ENCODE results near the gene EXOC3. TPM values are rescaled to one million over a fixed set of nuclear protein-coding genes. Genes with fewer than 3 reads are reported as not detected.

The EXOC3 gene
- total RNA-seq, 1 donor from 2014 or later = 67.3 TPM

- H3K36me3 Mint-ChIP-seq (ENCODE audit: insufficient read depth) = no peaks in the 10 kb centered on the region
- no peak for DNase-seq (ENCODE audit: low spot score, unreplicated experiment)
- no peak overlapping the region for H3K4me3 Mint-ChIP-seq (ENCODE audit: low read depth)
- no peak for TF ChIP-seq CTCF (IDR thresholded peaks at IDR 0.05; ENCODE audit: unreplicated experiment)
- no peaks in the 10 kb centered on the region for H3K9me3 Mint-ChIP-seq (ENCODE audit: low read depth)
- H3K4me1 Mint-ChIP-seq (ENCODE audit: low read depth) = no peaks in the 10 kb centered on the region
- peaks cover 24% of the 10 kb centered on the region for H3K27me3 Mint-ChIP-seq
- H3K27ac Mint-ChIP-seq = no peak overlapping the region
Observed at GRCh38 chr5:491119-491855, 48.3 kb downstream of the EXOC3 start.

GRCh38 chr5:491856-492155 is 48.8 kb downstream of the EXOC3 start:
- Mint-ChIP-seq H3K4me3 (ENCODE audit: low read depth) (no peak overlapping the region), H3K9me3 (ENCODE audit: low read depth) (no peaks in the 10 kb centered on the region), H3K36me3 (ENCODE audit: insufficient read depth) (no peaks in the 10 kb centered on the region), H3K27ac (no peak overlapping the region), H3K4me1 (ENCODE audit: low read depth) (no peaks in the 10 kb centered on the region), H3K27me3 (peaks cover 27% of the 10 kb centered on the region)
- TF ChIP-seq CTCF (IDR thresholded peaks at IDR 0.05; ENCODE audit: unreplicated experiment) = no peak
- DNase-seq (ENCODE audit: low spot score, unreplicated experiment) = no peak

- Mint-ChIP-seq H3K9me3 (ENCODE audit: low read depth) (no peaks in the 10 kb centered on the region), H3K4me3 (ENCODE audit: low read depth) (no peak overlapping the region), H3K27me3 (peaks cover 33% of the 10 kb centered on the region)
Observed at GRCh38 chr5:492314-492893, 49.4 kb downstream of the EXOC3 start.

GRCh38 chr5:493119-493701 is 50.2 kb downstream of the EXOC3 start:
- no peaks in the 10 kb centered on the region for H3K4me1 Mint-ChIP-seq (ENCODE audit: low read depth)
- H3K27ac Mint-ChIP-seq = no peak overlapping the region
- H3K36me3 Mint-ChIP-seq (ENCODE audit: insufficient read depth) = no peaks in the 10 kb centered on the region
- no peak for DNase-seq (ENCODE audit: low spot score, unreplicated experiment)
- H3K9me3 Mint-ChIP-seq (ENCODE audit: low read depth) = no peaks in the 10 kb centered on the region
- H3K4me3 Mint-ChIP-seq (ENCODE audit: low read depth) = no peak overlapping the region
- H3K27me3 Mint-ChIP-seq = peaks cover 39% of the 10 kb centered on the region
- TF ChIP-seq CTCF (IDR thresholded peaks at IDR 0.05; ENCODE audit: unreplicated experiment) = no peak

More at GRCh38 chr5:492314-492893, 49.4 kb downstream of the EXOC3 start:
- no peak for TF ChIP-seq CTCF (IDR thresholded peaks at IDR 0.05; ENCODE audit: unreplicated experiment)
- H3K27ac Mint-ChIP-seq = no peak overlapping the region
- DNase-seq (ENCODE audit: low spot score, unreplicated experiment) = no peak
- H3K4me1 Mint-ChIP-seq (ENCODE audit: low read depth) = no peaks in the 10 kb centered on the region
- no peaks in the 10 kb centered on the region for H3K36me3 Mint-ChIP-seq (ENCODE audit: insufficient read depth)

- H3K4me3 Mint-ChIP-seq (ENCODE audit: low read depth) = no peak overlapping the region
- peaks cover 44% of the 10 kb centered on the region for H3K27me3 Mint-ChIP-seq
- H3K36me3 Mint-ChIP-seq (ENCODE audit: insufficient read depth) = no peaks in the 10 kb centered on the region
- no peaks in the 10 kb centered on the region for H3K4me1 Mint-ChIP-seq (ENCODE audit: low read depth)
- no peaks in the 10 kb centered on the region for H3K9me3 Mint-ChIP-seq (ENCODE audit: low read depth)
- TF ChIP-seq CTCF (IDR thresholded peaks at IDR 0.05; ENCODE audit: unreplicated experiment) = no peak
- no peak for DNase-seq (ENCODE audit: low spot score, unreplicated experiment)
- no peak overlapping the region for H3K27ac Mint-ChIP-seq
Observed at GRCh38 chr5:493758-494157, 50.8 kb downstream of the EXOC3 start.

Measured in progenitor cell of endocrine pancreas (in vitro differentiated cells).